Spinal cord (tissue), 10 donors: ENCODE measurements around the gene BFSP2. TPM values are rescaled to one million over a fixed set of nuclear protein-coding genes. Genes with fewer than 3 reads are reported as not detected.
"Not testable (repeated sequence)": the region's sequence is repeated elsewhere in the genome, so short reads cannot be mapped to it uniquely, and the experiment has no call there.

Source experiments
- DNase-seq, 6 donors: peaks; one replicate each; pipeline versions ENCODE4 v3.0.0 to v3.0.0-alpha.2; 2013 to 2015; ENCODE audit warnings: low spot score in 6 of 6, low read depth in 4 of 6
- H3K27ac ChIP-seq: one replicate; pipeline ENCODE4 v1.5.1; 2013; ENCODE audit warnings: low read depth, low read length, control low read depth
- H3K27me3 ChIP-seq: one replicate; pipeline ENCODE4 v1.6.1; 2013; ENCODE audit warnings: low read length; ENCODE audit not compliant: control insufficient read depth, insufficient read depth
- H3K36me3 ChIP-seq: one replicate; pipeline ENCODE4 v1.6.1; 2013; ENCODE audit warnings: low read length; ENCODE audit not compliant: control insufficient read depth, insufficient read depth
- H3K4me1 ChIP-seq: one replicate; pipeline ENCODE4 v1.6.1; 2013; ENCODE audit warnings: low read length; ENCODE audit not compliant: control insufficient read depth, insufficient read depth
- H3K4me3 ChIP-seq: one replicate; pipeline ENCODE4 v1.5.1; 2013; ENCODE audit warnings: low read depth, low read length, control low read depth
- H3K9me3 ChIP-seq: one replicate; pipeline ENCODE4 v1.6.1; 2013; ENCODE audit warnings: low read length; ENCODE audit not compliant: control insufficient read depth, insufficient read depth
- WGBS: methylation state at CpG from one replicate; pipeline ENCODE4 v1.1.5; 2013; ENCODE audit warnings: missing lambda C conversion rate; ENCODE audit not compliant: insufficient coverage; 5-methylcytosine and 5-hydroxymethylcytosine counted together
- polyA plus RNA-seq, 2 donors: library from polyadenylated mRNA; unstranded; fragments of 120-200 nt; gene quantifications; one replicate each; pipeline ENCODE4 v1.2.1, GENCODE V29; 2013; ENCODE audit not compliant: insufficient read length in 2 of 2
- total RNA-seq, 2 donors: library from RNA; depleted of rRNA in 1 of 2; stranded (reverse); fragments of 120-200 nt in 1 of 2; fragments of >200 nt in 1 of 2; gene quantifications; one replicate each; pipeline versions ENCODE4 v1.2.3 to v1.2.4, GENCODE V29; 2013 to 2014
- donor health status: healthy.

Gene BFSP2
- total and polyA plus RNA-seq, 4 donors = 1.0 TPM; not detected in 3

GRCh38 chr3:133472889-133473288 is 73.0 kb downstream of the BFSP2 start:
- 68% methylated on average over 4 of the region's 6 CpGs for WGBS
- no peak for DNase-seq

GRCh38 chr3:133473472-133474191 is 73.8 kb downstream of the BFSP2 start:
- not testable (repeated sequence) for H3K27me3 ChIP-seq, H3K4me3 ChIP-seq, H3K36me3 ChIP-seq, DNase-seq, H3K9me3 ChIP-seq
- no CpG with 5 or more reads among the region's 5 CpGs for WGBS
- peak overlapping the region; percentile 75 for H3K27ac ChIP-seq
- H3K4me1 ChIP-seq = peaks cover 11% of the 10 kb centered on the region

More at GRCh38 chr3:133472889-133473288, 73.0 kb downstream of the BFSP2 start:
- H3K27me3 ChIP-seq = peaks cover 3% of the 10 kb centered on the region
- H3K27ac ChIP-seq = peak overlapping the region; percentile 6
- H3K4me1 ChIP-seq = peaks cover 11% of the 10 kb centered on the region
- H3K9me3 ChIP-seq = no peaks in the 10 kb centered on the region
- no peak overlapping the region for H3K4me3 ChIP-seq
- H3K36me3 ChIP-seq = no peaks in the 10 kb centered on the region

GRCh38 chr3:133474251-133474801 is 74.5 kb downstream of the BFSP2 start:
- H3K36me3 ChIP-seq = no peaks in the 10 kb centered on the region
- peak in 4 of 6 donors; percentile 31 to 93 (median 64) for DNase-seq
- 67% methylated on average over 3 of the region's 8 CpGs for WGBS
- H3K4me3 ChIP-seq = no peak overlapping the region
- H3K9me3 ChIP-seq = no peaks in the 10 kb centered on the region
- H3K4me1 ChIP-seq = peaks cover 11% of the 10 kb centered on the region
- H3K27ac ChIP-seq = peak overlapping the region; percentile 75
- H3K27me3 ChIP-seq = peaks cover 3% of the 10 kb centered on the region

GRCh38 chr3:133474817-133475216 is 75.0 kb downstream of the BFSP2 start:
- peaks cover 11% of the 10 kb centered on the region for H3K4me1 ChIP-seq
- DNase-seq = no peak

GRCh38 chr3:133475245-133476010 is 75.6 kb downstream of the BFSP2 start:
- H3K9me3 ChIP-seq = no peaks in the 10 kb centered on the region
- peak in 1 of 6 donors; percentile 79 for DNase-seq
- no peak overlapping the region for H3K4me3 ChIP-seq
- 64% methylated on average over 1 of the region's 5 CpGs for WGBS
- H3K4me1 ChIP-seq = peaks cover 11% of the 10 kb centered on the region
- peak overlapping the region; percentile 68 for H3K27ac ChIP-seq
- H3K36me3 ChIP-seq = no peaks in the 10 kb centered on the region
- H3K27me3 ChIP-seq = peaks cover 3% of the 10 kb centered on the region

More at GRCh38 chr3:133474817-133475216, 75.0 kb downstream of the BFSP2 start:
- no peaks in the 10 kb centered on the region for H3K36me3 ChIP-seq
- H3K27ac ChIP-seq = peak overlapping the region; percentile 68
- peaks cover 3% of the 10 kb centered on the region for H3K27me3 ChIP-seq
- no peaks in the 10 kb centered on the region for H3K9me3 ChIP-seq
- H3K4me3 ChIP-seq = no peak overlapping the region
- WGBS = 84% methylated on average over 4 of the region's 4 CpGs

- Histone ChIP-seq H3K27ac (no peak overlapping the region), H3K36me3 (no peaks in the 10 kb centered on the region), H3K27me3 (peaks cover 3% of the 10 kb centered on the region), H3K4me3 (no peak overlapping the region), H3K9me3 (no peaks in the 10 kb centered on the region), H3K4me1 (peaks cover 11% of the 10 kb centered on the region)
- 30% methylated on average over 4 of the region's 6 CpGs for WGBS
- DNase-seq = peak in 2 of 6 donors; percentile 75 to 78
Observed at GRCh38 chr3:133476971-133477375, 77.1 kb downstream of the BFSP2 start.

- H3K9me3 ChIP-seq = no peaks in the 10 kb centered on the region
- peaks cover 3% of the 10 kb centered on the region for H3K27me3 ChIP-seq
- H3K4me1 ChIP-seq = peaks cover 11% of the 10 kb centered on the region
- no peak overlapping the region for H3K4me3 ChIP-seq
- DNase-seq = no peak
- no peaks in the 10 kb centered on the region for H3K36me3 ChIP-seq
- no peak overlapping the region for H3K27ac ChIP-seq
Observed at GRCh38 chr3:133477487-133477886, 77.6 kb downstream of the BFSP2 start.

GRCh38 chr3:133478624-133479023 is 78.8 kb downstream of the BFSP2 start:
- H3K36me3 ChIP-seq = no peaks in the 10 kb centered on the region
- DNase-seq = no peak
- no peak overlapping the region for H3K4me3 ChIP-seq
- H3K27me3 ChIP-seq = peaks cover 3% of the 10 kb centered on the region
- no peak overlapping the region for H3K27ac ChIP-seq
- peaks cover 11% of the 10 kb centered on the region for H3K4me1 ChIP-seq
- H3K9me3 ChIP-seq = no peaks in the 10 kb centered on the region
- WGBS = no CpG with 5 or more reads among the region's 1 CpG

GRCh38 chr3:133479401-133479800 is 79.5 kb downstream of the BFSP2 start:
- Histone ChIP-seq H3K27me3 (peaks cover 3% of the 10 kb centered on the region), H3K27ac (no peak overlapping the region), H3K4me3 (no peak overlapping the region), H3K9me3 (no peaks in the 10 kb centered on the region), H3K36me3 (no peaks in the 10 kb centered on the region), H3K4me1 (peaks cover 11% of the 10 kb centered on the region)
- DNase-seq = no peak
- WGBS = no CpG with 5 or more reads among the region's 2 CpGs
